Suprapubic skin (tissue), 4 donors: ENCODE data around the gene PSMD11.

Experiments used
- CTCF ChIP-seq, 2 donors: fragments of 200-600 bp in 1 of 2; fragments of 450-650 bp in 1 of 2; sonication (generic) in 1 of 2; IDR thresholded peaks; one replicate each; pipeline ENCODE4 v1.5.1; 2016 to 2019; ENCODE audit warnings: antibody characterized with exemption in 2 of 2, mild to moderate bottlenecking in 1 of 2, moderate library complexity in 1 of 2
- EP300 ChIP-seq: sonication (generic); formaldehyde crosslinking; IDR thresholded peaks from one replicate; pipeline ENCODE4 v1.6.1; 2017; ENCODE audit warnings: antibody characterized with exemption
- POLR2A ChIP-seq, 2 donors: fragments of 450-650 bp; IDR thresholded peaks; one replicate each; pipeline ENCODE4 v1.6.1; 2017; ENCODE audit warnings: antibody characterized with exemption in 2 of 2, mild to moderate bottlenecking in 2 of 2, moderate library complexity in 2 of 2
- POLR2AphosphoS5 ChIP-seq, 3 donors: sonication (generic); formaldehyde crosslinking; IDR thresholded peaks; one replicate each; pipeline ENCODE4 v1.6.1; 2017; ENCODE audit warnings: antibody characterized with exemption in 3 of 3

GRCh38 chr17:32452281-32452680, 8.0 kb downstream of the PSMD11 start:
- TF ChIP-seq CTCF (IDR thresholded peaks at IDR 0.05) (no peak), POLR2A (IDR thresholded peaks at IDR 0.05) (no peak), POLR2AphosphoS5 (IDR thresholded peaks at IDR 0.05) (no peak), EP300 (no peak)
